Cortex of kidney (tissue), 1 donor: ENCODE measurements around the gene LTB4R2.

Experiments
- DNase-seq: peaks from one replicate; lab custom pipeline; 2025; lab: John Stamatoyannopoulos, UW

LTB4R2 gene, protein sequence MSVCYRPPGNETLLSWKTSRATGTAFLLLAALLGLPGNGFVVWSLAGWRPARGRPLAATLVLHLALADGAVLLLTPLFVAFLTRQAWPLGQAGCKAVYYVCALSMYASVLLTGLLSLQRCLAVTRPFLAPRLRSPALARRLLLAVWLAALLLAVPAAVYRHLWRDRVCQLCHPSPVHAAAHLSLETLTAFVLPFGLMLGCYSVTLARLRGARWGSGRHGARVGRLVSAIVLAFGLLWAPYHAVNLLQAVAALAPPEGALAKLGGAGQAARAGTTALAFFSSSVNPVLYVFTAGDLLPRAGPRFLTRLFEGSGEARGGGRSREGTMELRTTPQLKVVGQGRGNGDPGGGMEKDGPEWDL

DNA sequence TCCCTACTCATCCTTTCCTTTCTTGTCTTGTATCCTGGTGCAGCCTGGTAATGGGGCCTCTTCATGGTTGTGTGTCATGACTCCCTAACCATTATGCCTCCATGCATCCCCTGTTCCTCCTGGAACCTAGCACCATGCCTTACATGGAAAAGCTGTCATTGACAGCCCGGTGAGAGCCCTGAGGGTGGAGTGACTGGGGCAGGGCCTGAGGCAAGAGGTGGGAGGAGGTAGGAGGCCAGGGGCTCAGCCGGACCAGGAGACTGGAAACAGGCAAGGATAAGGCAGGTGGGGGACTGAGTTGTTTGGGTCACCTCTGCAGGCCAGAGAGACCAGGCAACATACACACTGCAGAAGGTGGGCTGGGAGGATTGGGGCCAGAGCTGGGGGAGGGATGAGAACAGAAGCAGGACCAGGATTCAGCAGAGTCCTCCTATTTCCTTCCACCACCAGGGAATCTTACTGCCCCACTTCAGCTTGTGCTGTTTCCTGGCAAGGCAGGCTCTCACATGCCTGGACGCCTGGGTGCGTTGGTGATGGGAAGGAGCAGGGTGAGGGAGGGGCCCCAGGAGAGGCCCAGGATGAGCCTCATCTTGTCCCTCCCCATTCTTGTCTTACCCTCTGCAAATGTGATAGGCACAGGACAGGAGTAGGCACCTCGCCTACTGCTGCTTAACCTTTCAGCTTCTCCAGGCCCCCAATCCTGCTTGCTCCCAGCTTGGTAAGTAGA is at the start of gene LTB4R2:
Gene LTB4R2 (plus strand): TSS at position 603 of the 727 bp plus-strand sequence. CDS start 525 bp downstream, outside the sequence.
- no peak for DNase-seq

DNA sequence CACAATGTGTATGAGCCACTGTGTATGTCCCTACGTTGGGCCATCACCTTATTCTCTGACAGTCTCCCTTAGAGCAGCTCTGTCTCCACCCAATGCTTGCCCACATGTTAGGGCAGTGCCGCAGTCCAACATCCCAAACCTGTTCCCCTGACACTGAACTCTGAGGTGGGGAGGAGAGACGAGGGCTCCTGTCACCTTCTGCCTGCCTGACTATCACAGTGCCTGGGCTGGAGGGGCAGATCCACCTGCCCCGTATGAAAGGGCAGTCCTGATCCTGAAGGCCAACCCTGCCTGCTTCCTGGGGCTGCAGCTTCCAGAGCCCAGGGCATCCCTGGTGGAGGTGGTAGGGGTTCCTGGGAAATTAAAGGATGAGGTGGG is 49.2 kb upstream of the LTB4R2 start:
- no peak for DNase-seq

DNA sequence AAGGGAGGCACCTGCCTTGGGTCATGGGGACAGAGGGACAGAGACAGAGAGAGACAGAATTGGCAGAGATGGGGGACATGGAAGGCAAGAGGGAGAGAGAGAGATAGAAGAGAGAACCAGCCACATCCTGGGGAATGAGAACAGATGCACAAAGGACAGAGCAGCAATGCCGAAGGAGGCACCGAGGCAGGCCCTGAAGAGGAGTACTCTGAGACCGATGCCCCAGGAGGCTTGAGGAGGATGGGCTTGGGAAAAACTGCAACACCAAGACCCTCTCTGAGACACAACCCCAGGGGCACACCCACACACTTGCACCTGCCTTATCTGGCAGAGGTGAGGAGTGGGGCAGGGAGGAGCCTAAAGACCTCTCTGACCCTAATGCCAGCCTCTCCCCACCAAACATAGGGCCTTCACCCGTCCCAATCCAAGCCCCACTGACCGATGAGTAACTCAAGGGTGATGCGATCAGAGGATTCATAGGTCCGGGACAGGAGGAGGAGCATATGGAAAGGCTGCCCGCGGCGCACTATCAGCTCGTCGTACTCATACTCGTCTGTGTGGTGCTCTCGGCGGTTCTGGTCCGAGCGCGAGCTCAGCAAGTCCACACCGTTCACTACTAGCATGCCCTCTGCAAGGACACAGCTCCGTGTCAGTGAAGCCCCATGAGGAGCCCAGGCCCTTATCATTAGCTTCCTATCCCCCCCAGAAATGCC is 48.5 kb upstream of the LTB4R2 start:
- no peak for DNase-seq

DNA sequence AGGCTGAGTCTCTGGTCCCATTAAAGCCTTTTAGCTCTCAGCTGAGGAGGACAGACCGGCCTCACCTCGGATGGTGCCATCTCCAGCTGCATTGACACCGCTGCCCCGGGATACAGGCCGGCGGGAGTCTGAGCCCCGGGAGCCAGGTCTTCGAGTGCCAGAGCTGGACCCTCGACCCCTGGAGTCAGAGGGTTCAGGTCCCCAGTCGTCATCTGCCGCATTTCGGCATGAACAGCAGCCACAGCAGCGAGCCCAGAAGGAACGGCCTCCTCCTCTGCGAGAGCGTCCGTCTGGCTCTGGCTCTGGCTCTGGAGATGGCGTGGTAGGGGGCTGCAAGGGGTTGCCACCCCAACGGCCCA is 48.0 kb upstream of the LTB4R2 start:
- no peak for DNase-seq

DNA sequence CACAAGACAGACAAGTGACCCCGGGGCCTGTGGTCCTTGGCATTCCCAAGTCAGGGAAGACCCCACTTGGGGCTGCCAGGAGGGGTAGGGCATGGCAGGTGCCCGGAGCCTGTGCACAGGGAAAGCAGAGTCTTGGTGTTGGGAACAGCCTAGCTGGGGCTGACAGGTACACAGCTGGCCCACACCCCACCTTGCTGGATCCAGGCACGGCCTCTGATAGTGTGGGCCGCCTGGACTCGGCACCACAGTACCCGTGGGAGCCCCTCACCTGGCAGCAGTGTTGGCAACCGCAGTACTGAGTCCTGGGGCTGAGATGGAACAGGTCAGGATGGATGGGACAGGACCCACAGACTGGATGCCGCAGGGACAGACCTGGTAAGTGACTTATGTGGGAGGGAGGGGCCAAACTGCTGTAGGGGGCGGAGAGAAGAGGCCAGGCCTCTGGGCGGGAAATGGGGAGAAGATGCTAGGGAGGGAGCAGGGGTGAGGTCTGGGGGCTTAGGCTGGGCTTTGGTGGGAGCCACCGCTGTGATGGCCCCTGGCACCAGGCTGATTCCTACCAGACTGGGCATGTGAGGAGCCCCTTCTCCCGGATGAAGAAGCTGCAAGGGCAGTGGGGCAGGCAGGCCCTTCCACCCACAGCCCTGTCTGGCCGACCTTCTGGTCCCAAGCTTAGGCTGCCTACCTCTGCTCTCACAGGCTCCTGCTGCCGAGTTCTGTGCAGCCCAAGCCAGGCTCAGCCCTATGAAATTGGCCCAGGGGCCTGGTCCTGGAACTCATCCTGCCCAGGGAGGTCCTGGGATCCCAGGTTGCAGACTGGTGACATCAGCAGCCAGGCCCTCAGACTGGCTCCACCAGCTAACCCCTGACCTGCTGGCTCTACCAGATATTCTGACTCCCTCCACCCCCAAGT is 46.9 kb upstream of the LTB4R2 start, which contains the start of gene TGM1:
Gene TGM1 (minus strand): TSS at position 357 of the 913 bp plus-strand sequence. CDS start 825 bp downstream, outside the sequence.
- no peak for DNase-seq

DNA sequence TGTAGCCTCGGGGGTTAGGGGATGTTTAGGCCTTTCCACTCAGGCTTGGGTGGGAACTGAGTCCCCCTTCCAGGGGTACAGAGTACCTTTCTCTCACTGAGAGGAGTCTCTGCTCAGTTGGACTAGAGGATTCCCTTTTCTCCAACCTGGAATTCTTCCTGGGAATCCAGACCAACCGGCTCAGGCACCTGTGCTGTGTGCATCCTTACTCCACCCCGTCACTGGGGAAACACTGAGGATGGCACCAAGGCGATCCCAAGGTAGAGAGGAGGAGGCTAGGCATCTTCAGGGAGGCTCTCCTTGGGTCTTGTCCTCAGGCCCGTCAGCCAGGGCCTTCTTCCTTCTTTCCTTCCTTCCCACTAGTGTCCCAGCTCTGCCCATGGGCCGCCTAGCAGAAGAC is 46.1 kb upstream of the LTB4R2 start:
- DNase-seq = no peak

DNA sequence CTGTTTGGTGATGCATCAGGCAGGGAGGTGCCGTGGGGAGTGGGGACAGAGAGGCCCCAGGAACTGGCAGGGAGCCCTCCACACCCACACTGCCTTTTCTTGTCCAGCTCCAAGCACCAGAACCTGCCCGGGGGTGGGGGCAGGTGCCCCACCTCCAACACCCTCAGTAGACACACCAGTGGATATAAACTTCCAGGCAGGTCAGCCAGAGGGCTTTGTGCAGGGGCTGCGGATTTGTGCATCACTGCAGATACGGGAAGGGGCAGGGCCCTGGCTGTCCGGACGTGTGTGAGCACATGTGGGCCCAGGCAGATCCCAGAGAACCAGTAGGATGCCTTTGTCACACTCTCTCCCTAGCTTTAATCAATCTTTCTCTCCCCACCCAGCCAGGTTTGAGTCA is 45.6 kb upstream of the LTB4R2 start:
- DNase-seq = no peak

DNA sequence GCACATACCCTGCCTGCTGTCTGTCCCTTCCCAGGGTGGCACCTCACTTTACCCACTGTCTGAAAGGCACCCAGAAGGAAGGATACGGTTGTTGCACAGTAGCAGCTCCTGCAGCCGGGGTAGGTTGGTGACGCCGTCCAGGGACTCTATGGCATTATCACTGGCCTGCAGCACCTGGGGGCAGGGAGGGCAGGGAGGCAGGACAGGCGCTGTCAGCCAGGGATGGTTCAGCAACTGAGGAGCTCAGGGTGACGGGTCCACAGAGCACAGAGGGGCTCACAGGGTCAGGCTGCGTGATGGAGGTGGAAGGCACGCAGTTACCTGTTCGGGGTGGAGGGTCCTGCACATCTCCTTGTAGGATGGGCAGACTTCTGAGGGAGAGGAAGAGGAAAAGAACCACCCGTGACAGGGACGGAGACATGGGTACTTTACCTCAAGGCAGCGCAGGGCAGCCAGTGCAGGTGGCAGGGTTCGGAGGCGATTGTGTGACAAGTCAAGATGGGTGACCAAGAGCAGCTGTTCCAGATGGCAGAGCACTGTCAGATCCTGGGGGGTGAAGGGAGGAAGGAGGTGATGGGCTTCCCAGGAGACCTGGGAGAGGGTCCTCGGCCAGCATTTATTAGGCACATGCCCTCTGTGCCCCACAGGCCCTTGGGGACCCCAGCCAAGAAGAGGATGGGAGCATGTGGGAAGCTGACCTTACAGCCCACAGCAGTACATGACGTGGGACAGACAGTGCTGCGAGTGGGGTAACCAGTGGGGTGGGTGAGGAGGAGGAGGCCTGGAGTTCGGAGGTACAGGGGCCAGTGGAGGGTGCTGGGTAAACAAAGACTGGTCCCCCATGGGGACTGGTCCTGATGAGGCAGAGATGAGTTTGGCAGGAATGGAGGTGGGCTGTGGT is 43.3 kb upstream of the LTB4R2 start:
- DNase-seq = no peak

DNA sequence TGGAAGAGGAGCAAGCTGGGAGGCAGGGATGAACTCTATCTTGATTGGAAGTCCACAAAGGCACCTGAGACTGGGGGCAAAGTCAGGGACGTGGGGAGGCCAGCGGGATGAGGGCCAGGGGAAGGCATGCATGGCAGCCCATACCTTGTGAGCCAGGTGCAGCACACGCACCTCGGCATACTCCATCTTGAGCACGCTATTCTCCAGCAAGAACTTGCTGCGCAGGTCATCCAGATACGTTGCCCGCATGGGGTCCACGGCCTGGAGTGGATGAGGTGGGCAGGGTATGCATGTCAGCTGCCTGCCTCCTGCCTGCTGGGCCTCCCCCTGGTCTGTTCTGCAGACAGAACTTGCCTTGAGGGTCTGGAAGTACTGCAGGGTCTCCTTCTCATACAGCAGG is 42.4 kb upstream of the LTB4R2 start:
- no peak for DNase-seq

DNA sequence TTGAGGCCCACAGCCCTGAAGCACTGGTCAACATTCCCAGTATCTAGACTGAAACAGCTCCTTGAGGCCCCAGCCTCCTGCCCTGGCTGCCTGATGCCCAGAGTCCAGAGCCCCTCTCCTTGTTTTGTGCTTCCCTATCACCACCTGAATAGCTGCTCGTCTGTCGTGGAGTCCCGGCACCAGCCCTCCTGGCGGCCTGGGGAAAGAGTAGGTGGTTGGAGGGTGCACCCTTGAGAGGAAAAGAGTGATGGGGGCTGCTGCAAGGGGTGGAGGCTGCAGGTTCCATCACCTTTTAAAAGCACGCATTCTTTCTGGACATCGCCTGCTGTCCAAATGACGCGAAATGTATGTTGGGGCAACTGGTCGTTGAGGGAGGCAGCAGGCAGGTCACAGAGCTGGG is 41.7 kb upstream of the LTB4R2 start:
- no peak for DNase-seq

DNA sequence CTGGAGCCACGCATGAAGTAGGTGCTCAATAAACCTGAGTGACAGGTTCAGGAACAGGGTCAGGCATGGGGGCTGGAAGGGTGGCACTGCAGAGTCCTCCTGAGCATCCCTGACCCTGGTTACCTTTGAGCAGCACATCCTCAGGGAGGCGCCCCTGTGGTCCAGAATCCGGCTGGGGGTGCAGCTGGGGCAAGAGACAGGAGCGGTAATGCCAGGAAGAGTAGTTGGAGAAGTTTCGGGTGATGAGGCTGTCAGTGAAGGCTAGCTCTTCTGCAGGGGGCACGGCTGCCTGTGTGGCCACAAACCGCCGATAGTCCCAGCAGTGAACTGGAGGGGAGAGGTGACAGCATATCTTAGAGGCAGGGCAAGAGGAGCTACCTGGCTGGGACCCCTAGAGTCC is 40.6 kb upstream of the LTB4R2 start:
- no peak for DNase-seq

DNA sequence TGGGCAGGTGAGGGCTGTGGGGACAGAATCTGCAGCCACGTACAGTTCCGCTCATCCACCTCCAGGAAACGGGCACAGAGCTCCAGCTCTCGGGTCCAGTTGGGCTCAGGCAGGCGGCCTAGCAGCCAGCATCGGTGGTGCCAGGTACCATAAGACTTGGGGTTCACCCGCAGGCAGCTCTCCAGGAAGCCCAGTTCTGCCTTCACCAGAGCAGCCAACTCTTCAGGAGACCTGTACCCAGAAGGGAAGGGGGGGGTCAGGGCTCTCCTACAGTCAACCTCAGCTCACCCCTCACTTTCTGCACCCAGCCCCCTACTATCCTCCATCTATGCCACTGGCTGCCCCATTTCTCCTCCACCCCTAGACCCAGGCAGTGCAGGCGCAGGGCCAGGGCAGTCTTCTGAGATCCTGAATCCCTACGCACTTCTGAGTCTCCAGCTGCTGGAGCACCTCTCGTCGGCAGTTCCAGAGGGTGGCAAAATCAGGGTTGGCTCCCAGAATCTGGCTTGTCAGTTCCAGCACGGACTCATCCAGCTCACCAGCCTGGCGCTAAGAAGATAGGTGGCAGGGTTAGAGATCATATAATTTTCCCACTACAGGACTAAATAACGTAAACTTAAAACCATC is 39.9 kb upstream of the LTB4R2 start:
- no peak for DNase-seq

DNA sequence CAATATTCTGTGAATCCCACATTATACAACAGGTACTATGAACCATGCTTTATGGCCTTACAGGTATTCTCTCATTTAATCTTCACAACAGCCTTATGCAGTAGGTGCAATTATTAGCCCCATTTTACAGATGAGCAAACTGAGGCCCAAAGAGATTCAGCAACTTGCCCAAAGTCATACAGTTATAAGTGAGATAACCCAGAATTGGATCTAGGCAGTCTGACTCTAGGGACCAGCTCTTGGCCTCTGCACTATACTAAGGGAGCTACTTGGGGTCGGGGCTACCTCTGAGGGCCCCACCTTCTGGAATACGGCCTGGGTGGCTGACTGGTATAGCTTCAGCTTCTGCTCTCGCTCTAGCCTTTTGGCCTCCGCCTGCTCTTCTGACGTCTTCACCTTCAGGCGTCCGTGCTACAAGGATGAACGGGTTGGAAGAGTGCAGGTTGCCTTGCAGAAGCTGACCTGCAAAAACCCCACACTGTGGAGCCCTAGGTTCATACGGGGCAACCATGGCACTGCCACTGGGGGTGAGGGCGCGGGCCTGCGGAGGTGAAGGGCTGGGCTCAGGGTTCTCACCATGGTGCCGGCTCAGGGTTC is 39.3 kb upstream of the LTB4R2 start:
- DNase-seq = no peak

DNA sequence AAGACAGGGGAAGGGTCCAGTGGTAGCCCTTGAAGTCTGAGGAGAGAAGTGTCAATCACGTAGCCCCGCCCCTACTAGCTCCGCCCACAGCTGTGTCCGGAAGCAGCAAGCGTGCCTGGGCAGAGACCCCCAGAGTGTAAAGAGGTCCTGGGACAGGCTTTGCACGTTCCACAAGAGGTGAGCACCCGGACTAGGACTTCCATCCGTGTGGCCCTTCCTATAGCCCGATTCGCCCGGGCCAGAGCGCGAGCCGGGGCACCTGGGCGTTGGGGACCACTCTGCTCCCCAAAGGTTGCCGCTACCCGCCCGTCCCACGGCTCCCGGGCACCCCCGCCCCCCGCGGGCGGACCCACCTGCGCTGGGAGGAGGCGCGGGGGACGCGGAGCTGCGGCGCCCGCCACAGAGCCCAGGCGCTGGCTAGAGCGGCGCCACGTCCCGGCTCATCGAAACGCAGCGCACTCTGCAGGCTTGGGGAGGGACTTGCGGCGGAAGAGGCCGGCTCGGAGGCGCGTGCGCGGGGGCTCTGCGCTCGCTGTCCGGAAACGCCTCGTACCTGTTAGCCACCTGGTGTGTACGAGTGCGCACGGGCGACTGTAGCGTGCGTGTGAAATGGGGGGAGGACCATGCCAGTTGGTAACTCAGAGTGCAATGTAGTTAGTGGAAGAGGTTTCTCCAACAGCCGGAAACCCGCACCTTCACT is 38.7 kb upstream of the LTB4R2 start, which contains the start of gene RABGGTA:
Gene RABGGTA (minus strand): TSS at position 464 of the 700 bp plus-strand sequence. CDS start 482 bp downstream, outside the sequence.
- no peak for DNase-seq

DNA sequence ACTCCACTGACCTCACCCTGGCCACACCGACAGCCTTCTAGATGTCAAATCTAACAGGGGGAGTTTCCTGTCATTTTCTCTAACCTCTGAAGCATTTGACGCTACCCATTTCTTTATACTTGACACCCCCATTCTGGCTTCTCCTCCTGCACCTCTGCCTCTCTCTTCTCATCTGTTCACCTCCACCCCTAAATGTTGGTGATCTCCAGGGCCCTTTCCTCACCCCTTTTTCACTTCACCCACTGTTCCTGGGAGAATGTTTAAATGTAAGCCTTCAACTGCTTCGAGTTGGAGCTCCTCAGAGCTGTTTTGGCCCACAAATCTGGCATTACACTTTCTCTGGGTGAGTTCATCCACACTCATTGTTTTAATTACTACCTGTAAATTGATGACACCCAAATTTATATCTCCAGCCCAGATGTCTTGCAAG is 38.1 kb upstream of the LTB4R2 start:
- DNase-seq = no peak

DNA sequence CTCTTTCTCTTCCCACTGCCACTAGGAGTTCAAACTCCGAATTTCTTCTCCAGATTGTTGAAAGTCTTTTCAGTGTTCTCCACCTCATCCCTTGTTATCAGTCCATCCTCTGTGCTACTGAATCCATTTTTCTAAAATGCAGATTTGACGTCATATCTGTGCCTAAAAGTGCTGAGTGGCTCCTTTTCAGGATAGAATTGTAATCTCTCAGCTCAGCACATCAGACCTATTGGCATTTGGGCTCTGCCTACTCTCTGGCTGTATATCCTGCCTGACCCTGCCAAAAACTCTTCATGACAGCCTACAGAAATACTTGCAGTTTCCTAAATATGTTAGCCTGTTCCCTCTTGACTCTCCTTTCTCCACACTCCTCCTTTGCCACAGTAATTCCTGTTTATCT is 37.5 kb upstream of the LTB4R2 start:
- DNase-seq = no peak

DNA sequence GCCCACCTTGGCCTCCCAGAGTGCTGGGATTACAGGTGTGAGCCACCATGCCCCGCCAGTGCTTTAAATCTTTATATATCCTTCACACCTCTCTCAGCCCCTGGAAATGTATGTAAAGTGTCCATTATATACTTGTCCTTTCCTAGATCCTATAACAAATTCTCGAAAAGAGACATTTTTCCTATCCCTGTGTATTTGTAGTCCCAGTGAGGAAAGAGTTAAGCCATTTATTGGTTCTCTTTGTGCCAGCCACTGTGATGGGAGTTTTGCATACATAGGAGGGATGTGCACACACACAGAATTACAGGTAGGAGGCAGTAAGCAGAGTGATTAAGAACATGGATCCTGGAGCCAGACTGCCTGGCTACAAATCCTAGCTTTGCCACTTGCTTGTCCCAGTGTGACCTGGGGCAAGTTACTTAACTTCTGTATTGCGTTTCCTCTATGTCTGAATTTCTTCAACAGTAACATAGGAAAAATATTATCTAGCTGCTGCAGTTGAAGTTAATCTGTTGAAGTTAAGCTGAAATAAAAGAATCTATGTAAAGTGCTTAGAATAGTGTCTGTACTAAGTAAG is 36.4 kb upstream of the LTB4R2 start:
- DNase-seq = no peak

DNA sequence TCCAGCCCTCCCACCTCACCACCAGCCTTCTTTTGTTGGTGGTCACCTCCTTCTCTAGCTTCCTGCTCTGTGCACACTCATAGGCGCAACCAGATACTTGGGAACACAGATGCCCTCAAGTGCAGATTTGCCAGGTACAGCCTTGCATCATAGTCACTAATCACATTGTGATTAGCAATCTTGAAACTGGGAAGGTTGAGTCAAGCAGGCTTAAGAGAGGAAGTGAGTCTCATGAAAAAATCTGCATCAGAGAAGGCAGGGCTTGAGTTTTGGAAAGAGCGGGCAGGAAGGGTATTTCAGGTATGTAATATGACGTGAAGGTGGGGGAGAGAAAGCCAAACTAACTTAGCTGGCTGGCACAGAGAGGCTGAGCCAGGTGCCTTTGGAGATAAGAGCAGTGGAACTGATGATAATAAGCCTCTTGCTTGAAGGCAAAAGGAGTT is 35.8 kb upstream of the LTB4R2 start:
- DNase-seq = no peak

DNA sequence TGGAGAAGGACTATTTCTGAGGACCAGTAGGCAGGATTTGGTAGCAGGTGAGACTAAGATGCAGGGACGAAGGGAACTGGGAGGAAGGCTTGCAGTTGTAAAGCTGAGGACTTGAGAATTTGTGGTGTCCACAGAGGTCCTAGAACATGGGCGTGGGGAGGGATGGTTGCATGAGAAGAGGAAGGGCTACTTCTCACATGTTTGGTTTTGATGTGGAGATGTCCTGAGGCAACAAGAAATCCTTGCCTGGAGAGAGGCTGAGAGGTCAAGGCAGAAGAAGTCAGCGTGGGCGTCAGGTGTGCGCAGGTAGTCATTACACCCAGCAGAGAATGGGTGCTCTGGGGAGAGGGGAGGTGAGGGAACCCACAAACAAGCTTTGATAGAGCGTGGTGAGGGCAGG is 32.9 kb upstream of the LTB4R2 start:
- DNase-seq = no peak
